IMR-90 (cell line): ENCODE data around the gene PRRG2. TPM values are rescaled to one million over a fixed set of nuclear protein-coding genes. Genes with fewer than 3 reads are reported as not detected.

Experiments used
- ATAC-seq: fragments of 200-7000 bp; cut with Tn5 transposase; 2 replicates; pipeline ENCODE4 v1.9.1; 2020; ENCODE audit warnings: low read depth, mild to moderate bottlenecking, moderate library complexity
- BruUV-seq: library from RNA; stranded (reverse); fragments of 400-500 nt; replicated peaks from 2 replicates; lab custom pipeline; 2021; lab: Mats Ljungman, UMichigan
- CTCF ChIA-PET: fragments of 300-600 bp; formaldehyde crosslinking; extraction: SDS; loops from one replicate; lab custom pipeline; 2021; ENCODE audit warnings: antibody characterized with exemption; lab: Yijun Ruan, JAX
- POLR2A ChIA-PET: fragments of 300-600 bp; sonication (Branson Sonifier 250); formaldehyde crosslinking; loops from one replicate; lab custom pipeline; 2022; ENCODE audit warnings: antibody characterized with exemption; ENCODE audit not compliant: unreplicated experiment; lab: Charles Lee
- DNase-seq: peaks from one replicate; pipeline ENCODE4 v3.0.0; 2013
- H2AFZ ChIP-seq: replicated peaks from 2 replicates; pipeline ENCODE3; 2013; ENCODE audit warnings: low read length, mild to moderate bottlenecking; ENCODE audit not compliant: poor library complexity
- H2AK5ac ChIP-seq: 2 replicates; pipeline ENCODE4 v1.6.1; 2013; ENCODE audit warnings: low read depth, low read length, inconsistent platforms
- H2AK9ac ChIP-seq: replicated peaks from 2 replicates; pipeline ENCODE3; 2013; ENCODE audit warnings: mild to moderate bottlenecking, low read depth, low read length, moderate library complexity; ENCODE audit not compliant: poor library complexity
- H2BK120ac ChIP-seq: 2 replicates; pipeline ENCODE4 v1.6.1; 2013; ENCODE audit warnings: low read depth, low read length, inconsistent platforms
- H2BK15ac ChIP-seq: 3 replicates; pipeline ENCODE4 v1.6.1; 2013; ENCODE audit warnings: low read depth, low read length, inconsistent platforms
- H2BK20ac ChIP-seq: 2 replicates; pipeline ENCODE4 v1.6.1; 2013; ENCODE audit warnings: low read depth, mild to moderate bottlenecking, inconsistent platforms, low read length, moderate library complexity
- H2BK5ac ChIP-seq: 2 replicates; pipeline ENCODE4 v1.6.1; 2013; ENCODE audit warnings: mild to moderate bottlenecking, low read depth, low read length, inconsistent platforms; ENCODE audit not compliant: poor library complexity, severe bottlenecking
- H3K14ac ChIP-seq: replicated peaks from 2 replicates; pipeline ENCODE4 v1.6.1; 2013; ENCODE audit warnings: low read depth, low read length, inconsistent platforms
- H3K18ac ChIP-seq: 2 replicates; pipeline ENCODE4 v1.6.1; 2013; ENCODE audit warnings: low read depth, low read length, control low read depth
- H3K23ac ChIP-seq: 2 replicates; pipeline ENCODE4 v1.6.1; 2013; ENCODE audit warnings: low read depth, low read length, inconsistent platforms
- H3K27ac ChIP-seq: 2 replicates; pipeline ENCODE4 v1.5.1; 2013; ENCODE audit warnings: mild to moderate bottlenecking, control low read depth, low read length; ENCODE audit not compliant: insufficient read depth
- H3K27me3 ChIP-seq: 2 replicates; pipeline ENCODE4 v1.6.1; 2013; ENCODE audit warnings: low read length; ENCODE audit not compliant: control insufficient read depth, insufficient read depth
- H3K36me3 ChIP-seq: 2 replicates; pipeline ENCODE4 v1.6.1; 2013; ENCODE audit warnings: low read length, mixed read lengths; ENCODE audit not compliant: control insufficient read depth, insufficient read depth
- H3K4ac ChIP-seq: 2 replicates; pipeline ENCODE4 v1.6.1; 2013; ENCODE audit warnings: low read depth, low read length, inconsistent platforms
- H3K4me1 ChIP-seq: 2 replicates; pipeline ENCODE4 v1.6.1; 2013; ENCODE audit warnings: low read length, mixed read lengths; ENCODE audit not compliant: control insufficient read depth, insufficient read depth
- H3K4me2 ChIP-seq: 2 replicates; pipeline ENCODE4 v1.6.1; 2013; ENCODE audit warnings: low read depth, mild to moderate bottlenecking, control low read depth, low read length, moderate library complexity
- H3K4me3 ChIP-seq: 2 replicates; pipeline ENCODE4 v1.5.1; 2013; ENCODE audit warnings: low read depth, mild to moderate bottlenecking, control low read depth, low read length, moderate library complexity; ENCODE audit not compliant: insufficient read depth
- H3K56ac ChIP-seq: 2 replicates; pipeline ENCODE4 v1.6.1; 2013; ENCODE audit warnings: low read length, inconsistent platforms; ENCODE audit not compliant: insufficient read depth; ENCODE audit errors: extremely low read depth
- H3K79me1 ChIP-seq, 2 experiments: 2 replicates each; pipeline ENCODE4 v1.6.1; 2013; ENCODE audit warnings: low read length in 2 of 2, inconsistent platforms in 1 of 2, low read depth in 1 of 2
- H3K9ac ChIP-seq: 2 replicates; pipeline ENCODE4 v1.6.1; 2013; ENCODE audit warnings: low read depth, low read length, control low read depth
- H3K9me1 ChIP-seq: 2 replicates; pipeline ENCODE4 v1.6.1; 2013; ENCODE audit warnings: low read length, inconsistent platforms; ENCODE audit not compliant: insufficient read depth
- H3K9me3 ChIP-seq: 2 replicates; pipeline ENCODE4 v1.6.1; 2013; ENCODE audit warnings: low read length; ENCODE audit not compliant: control insufficient read depth, insufficient read depth
- H4K20me1 ChIP-seq: 2 replicates; pipeline ENCODE4 v1.6.1; 2013; ENCODE audit warnings: low read length, inconsistent platforms; ENCODE audit not compliant: insufficient read depth
- H4K5ac ChIP-seq: 2 replicates; pipeline ENCODE4 v1.6.1; 2013; ENCODE audit warnings: mild to moderate bottlenecking, low read depth, low read length, control low read depth
- H4K8ac ChIP-seq, 2 experiments: 2 replicates each; pipeline ENCODE4 v1.6.1; 2013; ENCODE audit warnings: low read depth in 2 of 2, low read length in 2 of 2, control low read depth in 1 of 2, inconsistent platforms in 1 of 2
- H4K91ac ChIP-seq: 2 replicates; pipeline ENCODE4 v1.6.1; 2013; ENCODE audit warnings: low read depth, low read length, inconsistent platforms; ENCODE audit not compliant: insufficient read depth
- BHLHE40 ChIP-seq: fragments of 150-350 bp; IDR thresholded peaks from 2 replicates; pipeline ENCODE4 v1.6.1; 2016; ENCODE audit warnings: mild to moderate bottlenecking, low read depth, low read length
- CEBPB ChIP-seq: IDR thresholded peaks from 2 replicates; pipeline ENCODE4 v1.6.1; 2012; ENCODE audit warnings: low read depth, low read length, improper control_type of control experiment
- CHD1 ChIP-seq: IDR thresholded peaks from 2 replicates; pipeline ENCODE4 v1.6.1; 2012; ENCODE audit warnings: low read depth, low read length, improper control_type of control experiment
- CTCF ChIP-seq: conservative IDR thresholded peaks from 2 replicates; pipeline ENCODE4 v1.5.1; 2012; ENCODE audit warnings: mild to moderate bottlenecking, low read depth, low read length, improper control_type of control experiment
- ELK1 ChIP-seq: fragments of 150-350 bp; IDR thresholded peaks from 2 replicates; pipeline ENCODE4 v1.6.1; 2016; ENCODE audit warnings: low read depth, mild to moderate bottlenecking, low read length, moderate library complexity, borderline replicate concordance
- FOS ChIP-seq: fragments of 150-350 bp; IDR thresholded peaks from 2 replicates; pipeline ENCODE4 v1.6.1; 2016; ENCODE audit warnings: low read depth, low read length
- MAFK ChIP-seq: IDR thresholded peaks from 2 replicates; pipeline ENCODE4 v1.6.1; 2012; ENCODE audit warnings: low read depth, low read length, improper control_type of control experiment
- MAZ ChIP-seq: IDR thresholded peaks from 2 replicates; pipeline ENCODE4 v1.6.1; 2012; ENCODE audit warnings: low read depth, mild to moderate bottlenecking, low read length, improper control_type of control experiment, moderate library complexity, borderline replicate concordance
- MXI1 ChIP-seq: IDR thresholded peaks from 2 replicates; pipeline ENCODE4 v1.6.1; 2012; ENCODE audit warnings: low read depth, mild to moderate bottlenecking, low read length, moderate library complexity, borderline replicate concordance
- NFE2L2 ChIP-seq: fragments of 150-350 bp; IDR thresholded peaks from 2 replicates; pipeline ENCODE4 v1.6.1; 2016; ENCODE audit warnings: low read depth, mild to moderate bottlenecking, low read length
- POLR2A ChIP-seq: IDR thresholded peaks from 2 replicates; pipeline ENCODE4 v1.6.1; 2012; ENCODE audit warnings: mild to moderate bottlenecking, low read depth, low read length
- RAD21 ChIP-seq: IDR thresholded peaks from 2 replicates; pipeline ENCODE4 v1.6.1; 2012; ENCODE audit warnings: low read length, improper control_type of control experiment
- RCOR1 ChIP-seq: IDR thresholded peaks from 2 replicates; pipeline ENCODE4 v1.6.1; 2012; ENCODE audit warnings: mild to moderate bottlenecking, low read length, improper control_type of control experiment; ENCODE audit not compliant: insufficient replicate concordance
- RFX5 ChIP-seq: IDR thresholded peaks from 2 replicates; pipeline ENCODE4 v1.8.0; 2012; ENCODE audit warnings: low read depth, mild to moderate bottlenecking, low read length, moderate library complexity
- SMC3 ChIP-seq: fragments of 150-350 bp; IDR thresholded peaks from 2 replicates; pipeline ENCODE4 v1.6.1; 2016; ENCODE audit warnings: low read depth, mild to moderate bottlenecking, antibody characterized with exemption, low read length, moderate library complexity
- USF2 ChIP-seq: fragments of 150-350 bp; IDR thresholded peaks from 2 replicates; pipeline ENCODE4 v1.6.1; 2017; ENCODE audit warnings: mild to moderate bottlenecking, antibody characterized with exemption, low read length, low read depth
- WGBS, 2 experiments: methylation state at CpG; one replicate each; pipeline versions ENCODE4 v1.1.5 to v1.1.7; 2013; ENCODE audit warnings: missing lambda C conversion rate in 2 of 2; ENCODE audit not compliant: insufficient read length in 1 of 2; ENCODE audit errors: extremely low coverage in 2 of 2; 5-methylcytosine and 5-hydroxymethylcytosine counted together
- dilution Hi-C: fragments of 300-500 bp; cut with HindIII; formaldehyde crosslinking; loops from one replicate; pipeline ENCODE4 v1.14.3; 2018; ENCODE audit warnings: low sequenced_read_pairs; ENCODE audit not compliant: unreplicated experiment
- in situ Hi-C: fragments of 300-500 bp; cut with MboI; formaldehyde crosslinking; loops from 3 replicates; pipeline ENCODE4 v1.14.3; 2019; ENCODE audit warnings: low sequenced_read_pairs, inconsistent platforms, mixed read lengths
- intact Hi-C: fragments of 100-400 bp; cut with micrococcal nuclease; formaldehyde crosslinking; loops from 2 replicates; pipeline ENCODE4 v1.10.0; 2022
- polyA plus RNA-seq, 3 experiments: library from polyadenylated mRNA; depleted of rRNA; stranded (reverse); fragments of >200 nt; gene quantifications; 2 replicates each; pipeline ENCODE4 v1.2.3, GENCODE V29; 2012; ENCODE audit warnings: low replicate concordance in 1 of 3
- total RNA-seq: library from RNA; depleted of rRNA; stranded (reverse); fragments of >200 nt; gene quantifications from 2 replicates; pipeline ENCODE4 v1.2.3, GENCODE V29; 2012

The PRRG2 gene
- total and polyA plus RNA-seq, 2 of the 4 experiments (the other 2 are of a cell fraction): 0.14 to 0.54 TPM

- no peak overlapping the region for H4K8ac ChIP-seq
- dilution Hi-C loops (no loop called here), in situ Hi-C loops (loop anchor here (25.0 kb wide), 1 partner anchor 311 kb away; no protein-coding TSS in a partner anchor), intact Hi-C loops (loop anchor here (5.0 kb wide), 1 partner anchor 109 kb away; no protein-coding TSS in a partner anchor)
- POLR2A ChIA-PET: no interaction called here
- H3K4ac ChIP-seq: no peak overlapping the region
- no peak overlapping the region for H2AFZ ChIP-seq
- H3K4me3 ChIP-seq: no peak overlapping the region
- peaks cover 11% of the 10 kb centered on the region for H3K36me3 ChIP-seq
- no peak overlapping the region for H3K9ac ChIP-seq
- 100% methylated on average over 1 of the region's 7 CpGs; no CpG with 5 or more reads in 1 of the 2 experiments for WGBS, 2 experiments
- no peak overlapping the region for H3K27ac ChIP-seq
- H4K5ac ChIP-seq: no peak overlapping the region
- no peaks in the 10 kb centered on the region for H3K9me1 ChIP-seq
- H4K91ac ChIP-seq: no peak overlapping the region
- no peak overlapping the region for H2BK120ac ChIP-seq
- H3K23ac ChIP-seq: no peak overlapping the region
- ATAC-seq (no peak), DNase-seq (no peak)
- H3K27me3 ChIP-seq: no peaks in the 10 kb centered on the region
- no peak overlapping the region for H2BK20ac ChIP-seq
- CTCF ChIA-PET: no interaction called here
- H4K20me1 ChIP-seq: peaks cover 36% of the 10 kb centered on the region
- no peak overlapping the region for H2BK15ac ChIP-seq
- no peak overlapping the region for H2AK9ac ChIP-seq
- H3K79me1 ChIP-seq: peaks cover 9 to 57% of the 10 kb centered on the region in 2 experiments
- no peaks in the 10 kb centered on the region for H3K4me1 ChIP-seq
- no peak for TF ChIP-seq ELK1
- TF ChIP-seq MAZ: no peak
- TF ChIP-seq MXI1: no peak
- TF ChIP-seq FOS: no peak
- no peak for TF ChIP-seq USF2
- no peak for TF ChIP-seq RFX5
- TF ChIP-seq POLR2A: no peak
- TF ChIP-seq CHD1: no peak
- TF ChIP-seq RAD21: no peak
- no peak for TF ChIP-seq SMC3
- no peak for TF ChIP-seq NFE2L2
- no peak for TF ChIP-seq MAFK
- TF ChIP-seq CTCF: no peak
- no peak for TF ChIP-seq CEBPB
- TF ChIP-seq RCOR1: no peak
- TF ChIP-seq BHLHE40: no peak
- H3K56ac ChIP-seq: no peak overlapping the region
- H3K9me3 ChIP-seq: no peaks in the 10 kb centered on the region
- BruUV-seq: no TSS peak
- H2AK5ac ChIP-seq: no peak overlapping the region
- no peak overlapping the region for H3K4me2 ChIP-seq
- H3K18ac ChIP-seq: no peak overlapping the region
- H2BK5ac ChIP-seq: no peak overlapping the region
- no peak overlapping the region for H3K14ac ChIP-seq
Observed at GRCh38 chr19:49573009-49573408, 8.1 kb upstream of the PRRG2 start.
